Measurements from ENCODE around the gene UBE2J1. TPM values are rescaled to one million over a fixed set of nuclear protein-coding genes. Genes with fewer than 3 reads are reported as not detected.

The UBE2J1 gene
- total and polyA plus RNA-seq, 11 donors: 8.9 to 28.2 (median 15.2) TPM

DNA sequence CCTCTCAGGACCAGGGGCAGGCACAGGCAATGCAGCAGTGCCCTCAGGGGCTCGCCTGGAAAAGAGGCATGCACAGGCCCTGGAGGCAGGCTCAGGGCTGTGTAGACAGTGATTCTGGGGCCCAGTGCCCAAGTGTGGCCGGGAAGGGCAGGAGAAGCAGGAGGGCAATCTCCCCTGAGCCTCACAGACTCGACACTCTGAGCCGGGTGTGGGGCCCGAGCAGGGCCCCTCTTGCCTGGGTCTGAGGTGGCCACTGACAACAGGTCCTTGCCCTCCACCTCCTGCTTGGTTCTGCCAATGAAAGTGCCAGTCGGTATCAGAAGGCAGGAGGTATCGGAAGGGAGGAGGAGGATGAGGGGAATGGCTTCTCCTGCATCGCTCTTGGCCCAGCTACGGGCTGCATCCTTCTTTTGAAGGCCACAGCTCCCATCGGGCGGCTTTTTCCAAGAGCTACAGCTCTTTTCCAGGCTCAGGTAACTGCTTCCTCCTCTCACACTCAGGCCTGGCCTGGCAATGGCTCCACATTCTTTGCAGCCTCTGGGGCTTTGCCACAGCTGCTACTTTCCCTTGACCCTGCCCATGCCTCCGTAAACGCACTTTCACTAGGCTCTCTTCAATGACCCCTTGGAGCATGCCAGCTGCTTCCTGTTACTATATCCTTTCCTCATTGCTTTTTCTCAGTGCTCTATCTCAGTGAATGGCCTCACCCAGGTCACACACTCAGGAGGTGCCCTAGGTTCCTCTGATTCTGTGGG is 61.9 kb downstream of the UBE2J1 start:
- WGBS, 4 donors: 86 to 92% (median 88%) methylated on average over 9 to 13 of the region's 13 CpGs
- no peak for TF ChIP-seq CTCF (IDR thresholded peaks at IDR 0.05)
- TF ChIP-seq POLR2A (IDR thresholded peaks at IDR 0.05): no peak
- Histone ChIP-seq H3K4me3 (no peak overlapping the region), H3K4me1 (no peaks in the 10 kb centered on the region), H3K27ac (no peak overlapping the region), H3K27me3 (no peaks in the 10 kb centered on the region), H3K36me3 (no peaks in the 10 kb centered on the region), H3K9me3 (no peaks in the 10 kb centered on the region)
- ATAC-seq: peak in 1 of 4 donors; percentile 23
- no peak for DNase-seq
- intact Hi-C loops (cut with DNase I): no loop called here

DNA sequence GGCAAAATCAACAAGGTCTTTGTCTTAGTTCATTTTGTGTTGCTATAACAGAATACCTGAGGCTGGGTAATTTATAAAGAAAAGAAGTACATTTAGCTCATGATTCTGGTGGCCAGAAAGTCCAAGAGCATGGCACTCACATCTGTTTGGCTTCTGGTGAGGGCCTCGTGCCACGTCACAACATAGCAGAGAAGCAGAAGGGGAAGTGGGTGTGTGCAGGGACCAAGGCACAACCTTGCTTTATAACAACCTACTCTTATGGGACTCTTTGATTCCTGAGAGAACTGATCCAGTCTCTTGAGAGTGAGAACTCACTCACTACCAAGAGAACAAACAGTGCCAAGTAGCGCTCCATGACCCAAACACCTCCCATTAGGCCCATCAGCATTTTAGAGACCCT is 62.8 kb downstream of the UBE2J1 start:
- DNase-seq (no peak), ATAC-seq (no peak)
- Histone ChIP-seq H3K4me3 (no peak overlapping the region), H3K27ac (no peak overlapping the region), H3K27me3 (no peaks in the 10 kb centered on the region), H3K4me1 (no peaks in the 10 kb centered on the region), H3K9me3 (no peaks in the 10 kb centered on the region), H3K36me3 (no peaks in the 10 kb centered on the region)
- TF ChIP-seq CTCF (IDR thresholded peaks at IDR 0.05) (no peak), POLR2A (IDR thresholded peaks at IDR 0.05) (no peak)
- intact Hi-C loops (cut with DNase I): no loop called here
- WGBS, 4 donors: 89 to 98% (median 91%) methylated on average over 3 of the region's 3 CpGs

- H3K4me3 ChIP-seq: no peak overlapping the region
- 80 to 94% (median 91%) methylated on average over 2 to 9 of the region's 9 CpGs for WGBS, 4 donors
- no peak for TF ChIP-seq POLR2A (IDR thresholded peaks at IDR 0.05)
- TF ChIP-seq CTCF (IDR thresholded peaks at IDR 0.05): no peak
- H3K9me3 ChIP-seq: no peaks in the 10 kb centered on the region
- intact Hi-C loops (cut with DNase I): no loop called here
- no peaks in the 10 kb centered on the region for H3K27me3 ChIP-seq
- H3K27ac ChIP-seq: no peak overlapping the region
- ATAC-seq (no peak), DNase-seq (no peak)
- no peaks in the 10 kb centered on the region for H3K36me3 ChIP-seq
- H3K4me1 ChIP-seq: no peaks in the 10 kb centered on the region
Observed at GRCh38 chr6:89287351-89288028, 65.0 kb downstream of the UBE2J1 start.

- Histone ChIP-seq H3K4me1 (no peaks in the 10 kb centered on the region), H3K9me3 (no peaks in the 10 kb centered on the region), H3K36me3 (no peaks in the 10 kb centered on the region), H3K27ac (no peak overlapping the region), H3K27me3 (no peaks in the 10 kb centered on the region), H3K4me3 (no peak overlapping the region)
- DNase-seq (no peak), ATAC-seq (no peak)
- WGBS, 4 donors: 76 to 85% (median 82%) methylated on average over 6 of the region's 6 CpGs
- TF ChIP-seq POLR2A (IDR thresholded peaks at IDR 0.05): no peak
- no peak for TF ChIP-seq CTCF (IDR thresholded peaks at IDR 0.05)
- intact Hi-C loops (cut with DNase I): no loop called here
Observed at GRCh38 chr6:89286516-89286915, 66.0 kb downstream of the UBE2J1 start.

Data from heart left ventricle (tissue), 16 donors.